Aorta (tissue), 5 donors: ENCODE results near the gene INPP4B. TPM values are rescaled to one million over a fixed set of nuclear protein-coding genes. Genes with fewer than 3 reads are reported as not detected.

ENCODE experiments used
- ATAC-seq: fragments of 200-7000 bp; cut with Tn5 transposase; one replicate; pipeline ENCODE4 v1.9.1; 2022; ENCODE audit warnings: moderate library complexity; ENCODE audit not compliant: low FRiP score
- DNase-seq, 2 donors: peaks; one replicate each; pipeline ENCODE4 v3.0.0-alpha.2; 2020
- H3K27ac ChIP-seq, 2 donors: one replicate each; pipeline ENCODE4 v1.5.1; 2013; ENCODE audit warnings: low read length in 2 of 2, mild to moderate bottlenecking in 2 of 2, moderate library complexity in 2 of 2, control low read depth in 1 of 2, inconsistent platforms in 1 of 2, low read depth in 1 of 2
- H3K27me3 ChIP-seq, 2 donors: one replicate each; pipeline ENCODE4 v1.6.1; 2013; ENCODE audit warnings: control low read depth in 1 of 2, low read length in 1 of 2, mild to moderate bottlenecking in 1 of 2, moderate library complexity in 1 of 2; ENCODE audit not compliant: insufficient read depth in 2 of 2, control insufficient read depth in 1 of 2
- H3K36me3 ChIP-seq, 2 donors: one replicate each; pipeline ENCODE4 v1.6.1; 2013; ENCODE audit warnings: control low read depth in 1 of 2, low read length in 1 of 2, mild to moderate bottlenecking in 1 of 2; ENCODE audit not compliant: insufficient read depth in 2 of 2, control insufficient read depth in 1 of 2
- H3K4me1 ChIP-seq, 2 donors: one replicate each; pipeline ENCODE4 v1.6.1; 2013; ENCODE audit warnings: low read length in 2 of 2, control low read depth in 1 of 2, mild to moderate bottlenecking in 1 of 2, moderate library complexity in 1 of 2; ENCODE audit not compliant: insufficient read depth in 2 of 2, control insufficient read depth in 1 of 2
- H3K4me3 ChIP-seq, 2 donors: one replicate each; pipeline ENCODE4 v1.5.1; 2013; ENCODE audit warnings: low read length in 2 of 2, control low read depth in 1 of 2, mild to moderate bottlenecking in 1 of 2
- H3K9me3 ChIP-seq: one replicate; pipeline ENCODE4 v1.6.1; 2013; ENCODE audit warnings: mild to moderate bottlenecking, low read length; ENCODE audit not compliant: control insufficient read depth
- WGBS, 2 donors: extraction: QIAGEN DNeasy Blood & Tissue Kit; methylation state at CpG; one replicate each; pipeline ENCODE4 v1.1.7; 2013; 5-methylcytosine and 5-hydroxymethylcytosine counted together
- intact Hi-C, 2 donors: fragments of 100-400 bp; cut with DNase I; formaldehyde crosslinking; loops; one replicate each; pipeline versions ENCODE4 v1.14.2 to v1.15.0; 2022
- polyA plus RNA-seq, 2 donors: library from polyadenylated mRNA; stranded (reverse); fragments of 200-250 nt; gene quantifications; one replicate each; pipeline ENCODE4 v1.2.3, GENCODE V29; 2013
- total RNA-seq, 2 donors: library from RNA; stranded (reverse); fragmentation: NEBNext Ultra II Directional; extraction: Animal tissue kit (Norgen Biotek cat#: 25700); gene quantifications; one replicate each; pipeline ENCODE4 v1.2.1, GENCODE V29; 2021
- donor health status: healthy with polysubstance abuse.
- donor health status: Bipolar disorder and iron deficiency.
- donor health status: DM: no; HTN: no; CAD: no.
- donor health status: DM: no; HTN: no; CAD: no.
- donor health status: DM: yes; HTN: yes; CAD: no.

INPP4B gene
- total and polyA plus RNA-seq, 4 donors, result 3.3 to 36.8 (median 20.7) TPM

- 51 to 59% methylated on average over 3 of the region's 3 CpGs for WGBS, 2 donors
- Histone ChIP-seq H3K4me3 (no peak overlapping the region), H3K27ac (no peak overlapping the region), H3K27me3 (no peaks in the 10 kb centered on the region), H3K4me1 (peaks cover 0 to 2% of the 10 kb centered on the region in 2 donors), H3K9me3 (no peaks in the 10 kb centered on the region), H3K36me3 (no peaks in the 10 kb centered on the region)
- DNase-seq (no peak), ATAC-seq (no peak)
- intact Hi-C loops, result no loop called here
These were observed 654.2 kb downstream of the INPP4B start for GRCh38 chr4:142191901-142192300.

GRCh38 chr4:142181021-142181420 is 665.1 kb downstream of the INPP4B start:
- intact Hi-C loops, result no loop called here
- no peak overlapping the region for H3K4me3 ChIP-seq
- no peaks in the 10 kb centered on the region for H3K4me1 ChIP-seq
- 60 to 61% methylated on average over 3 of the region's 3 CpGs for WGBS, 2 donors
- H3K9me3 ChIP-seq, result no peaks in the 10 kb centered on the region
- H3K36me3 ChIP-seq, result no peaks in the 10 kb centered on the region
- DNase-seq (no peak), ATAC-seq (no peak)
- no peak overlapping the region for H3K27ac ChIP-seq
- H3K27me3 ChIP-seq, result no peaks in the 10 kb centered on the region

- Histone ChIP-seq H3K9me3 (no peaks in the 10 kb centered on the region), H3K36me3 (peaks cover 0 to 2% of the 10 kb centered on the region in 2 donors), H3K27me3 (no peaks in the 10 kb centered on the region), H3K27ac (no peak overlapping the region), H3K4me3 (no peak overlapping the region), H3K4me1 (peaks cover 0 to 4% of the 10 kb centered on the region in 2 donors)
- DNase-seq, result no peak
- intact Hi-C loops, result no loop called here
- ATAC-seq, result no peak
These were observed 676.9 kb downstream of the INPP4B start for GRCh38 chr4:142169216-142169615.

- DNase-seq, result no peak
- H3K27me3 ChIP-seq, result no peaks in the 10 kb centered on the region
- peaks cover 0 to 4% of the 10 kb centered on the region in 2 donors for H3K4me1 ChIP-seq
- no peak for ATAC-seq
- intact Hi-C loops, result no loop called here
- H3K4me3 ChIP-seq, result no peak overlapping the region
- no peak overlapping the region for H3K27ac ChIP-seq
- peaks cover 0 to 2% of the 10 kb centered on the region in 2 donors for H3K36me3 ChIP-seq
- WGBS, 2 donors, result 32 to 44% methylated on average over 2 of the region's 2 CpGs
- H3K9me3 ChIP-seq, result no peaks in the 10 kb centered on the region
These were observed 677.9 kb downstream of the INPP4B start for GRCh38 chr4:142168181-142168580.

GRCh38 chr4:142164767-142165500 is 681.2 kb downstream of the INPP4B start:
- WGBS, 2 donors, result 82 to 85% methylated on average over 4 of the region's 4 CpGs
- H3K36me3 ChIP-seq, result no peaks in the 10 kb centered on the region
- intact Hi-C loops, result no loop called here
- peaks cover 0 to 4% of the 10 kb centered on the region in 2 donors for H3K4me1 ChIP-seq
- DNase-seq (no peak), ATAC-seq (no peak)
- H3K27ac ChIP-seq, result no peak overlapping the region
- H3K9me3 ChIP-seq, result no peaks in the 10 kb centered on the region
- H3K27me3 ChIP-seq, result no peaks in the 10 kb centered on the region
- H3K4me3 ChIP-seq, result no peak overlapping the region

- no peak for ATAC-seq
These were observed 685.0 kb downstream of the INPP4B start for GRCh38 chr4:142161086-142161485.

GRCh38 chr4:142160509-142160908 is 685.6 kb downstream of the INPP4B start:
- Histone ChIP-seq H3K4me3 (no peak overlapping the region), H3K27me3 (no peaks in the 10 kb centered on the region), H3K36me3 (peaks cover 0 to 2% of the 10 kb centered on the region in 2 donors), H3K4me1 (peaks cover 0 to under 1% of the 10 kb centered on the region in 2 donors), H3K9me3 (no peaks in the 10 kb centered on the region), H3K27ac (no peak overlapping the region)
- ATAC-seq (no peak), DNase-seq (no peak)
- 84 to 94% methylated on average over 2 of the region's 2 CpGs for WGBS, 2 donors
- intact Hi-C loops, result no loop called here

More at GRCh38 chr4:142161086-142161485, 685.0 kb downstream of the INPP4B start:
- H3K4me1 ChIP-seq, result no peaks in the 10 kb centered on the region
- H3K4me3 ChIP-seq, result no peak overlapping the region
- intact Hi-C loops, result no loop called here
- no peak overlapping the region for H3K27ac ChIP-seq
- peaks cover 0 to 2% of the 10 kb centered on the region in 2 donors for H3K36me3 ChIP-seq
- no peak for DNase-seq
- 81 to 89% methylated on average over 3 of the region's 3 CpGs for WGBS, 2 donors
- no peaks in the 10 kb centered on the region for H3K9me3 ChIP-seq
- no peaks in the 10 kb centered on the region for H3K27me3 ChIP-seq

- no peaks in the 10 kb centered on the region for H3K27me3 ChIP-seq
- no peak overlapping the region for H3K27ac ChIP-seq
- H3K4me3 ChIP-seq, result no peak overlapping the region
- intact Hi-C loops, result no loop called here
- peaks cover 0 to 3% of the 10 kb centered on the region in 2 donors for H3K4me1 ChIP-seq
- H3K9me3 ChIP-seq, result no peaks in the 10 kb centered on the region
- no peak for ATAC-seq
- DNase-seq, result no peak
- peaks cover 0 to 2% of the 10 kb centered on the region in 2 donors for H3K36me3 ChIP-seq
- WGBS, 2 donors, result 94 to 95% methylated on average over 2 of the region's 2 CpGs
These were observed 687.1 kb downstream of the INPP4B start for GRCh38 chr4:142158980-142159379.

GRCh38 chr4:142156256-142156655 is 689.8 kb downstream of the INPP4B start:
- H3K4me1 ChIP-seq, result peaks cover 0 to 3% of the 10 kb centered on the region in 2 donors
- intact Hi-C loops, result no loop called here
- no peaks in the 10 kb centered on the region for H3K9me3 ChIP-seq
- H3K27ac ChIP-seq, result no peak overlapping the region
- ATAC-seq (no peak), DNase-seq (no peak)
- peaks cover 0 to 2% of the 10 kb centered on the region in 2 donors for H3K36me3 ChIP-seq
- H3K4me3 ChIP-seq, result no peak overlapping the region
- H3K27me3 ChIP-seq, result no peaks in the 10 kb centered on the region
